ENCODE results near the gene FHIT. TPM values are rescaled to one million over a fixed set of nuclear protein-coding genes. Genes with fewer than 3 reads are reported as not detected.

The FHIT gene
- total and polyA plus RNA-seq, 10 of the 15 experiments (the other 5 are each of a cell fraction or from before 2014, with no cell fraction given), result 4.2 to 14.9 (median 9.4) TPM

DNA sequence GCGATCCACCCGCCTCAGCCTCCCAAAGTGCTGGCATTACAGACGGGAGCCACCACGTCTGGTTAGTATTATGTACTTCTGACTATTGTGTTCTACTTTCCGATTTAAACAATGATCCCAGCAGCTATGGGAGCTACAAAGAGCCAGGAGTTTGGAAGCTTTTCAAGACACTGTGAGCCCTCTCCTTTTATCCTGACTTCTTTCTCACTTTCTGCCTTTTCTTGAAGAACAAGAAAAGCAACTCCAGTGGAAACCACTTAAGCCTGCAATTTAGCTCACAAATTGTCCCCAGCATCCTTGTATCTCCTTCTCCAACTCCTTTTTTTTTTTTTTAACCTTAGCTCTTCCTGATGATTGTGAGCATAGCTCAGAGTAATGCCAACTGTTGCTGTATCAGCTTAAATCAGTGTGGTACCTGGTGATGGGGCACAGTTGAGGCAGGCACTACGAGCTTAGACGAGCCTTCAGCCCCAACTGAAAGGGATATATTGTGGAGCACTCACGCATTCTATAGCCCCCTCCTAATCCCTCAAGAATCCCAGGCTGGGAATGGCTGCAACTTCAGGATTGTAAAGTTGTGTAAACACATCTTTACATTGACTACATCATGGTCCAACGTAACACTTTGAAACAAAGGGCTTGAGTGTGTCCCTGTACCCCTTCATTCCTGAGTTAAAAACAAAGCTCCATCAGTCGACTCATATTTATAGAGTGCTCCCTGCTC lies 677.0 kb downstream of the FHIT start:
- ChIA-PET RAD21 (ENCODE audit: unreplicated experiment) (no interaction called here), SMC1A (ENCODE audit: uncharacterized antibody, unreplicated experiment) (interaction anchor here (0.9 kb wide), 1 partner anchor 23 kb away, joined by 3 read pairs; no protein-coding TSS in a partner anchor), POLR2A (no interaction called here), CTCF (interaction anchor here (0.6 kb wide), 1 partner anchor 1517 kb away, joined by 3 read pairs; no protein-coding TSS in a partner anchor)
- H2AFZ ChIP-seq (ENCODE audit: control insufficient read depth, low read depth, low read length), result no peak overlapping the region
- H3K27me3 ChIP-seq (replicated peaks in 1 of 2; ENCODE audit: control insufficient read depth in 2 of 2, insufficient read depth in 2 of 2, low read length in 1 of 2), result no peaks in the 10 kb centered on the region
- ATAC-seq (no peak), FAIRE-seq (no peak), DNase-seq (ENCODE audit: low read depth, low spot score) (no peak)
- no peak overlapping the region for H3K4me2 ChIP-seq (ENCODE audit: control insufficient read depth, insufficient read depth)
- H3K4me1 ChIP-seq (ENCODE audit: control insufficient read depth, insufficient read depth, low read length), result no peaks in the 10 kb centered on the region
- no peaks in the 10 kb centered on the region; the same call in 1 of the 2 replicates for H4K20me1 ChIP-seq (ENCODE audit: control insufficient read depth, insufficient read depth)
- in situ Hi-C loops (cut with MboI) (no loop called here), intact Hi-C loops (cut with micrococcal nuclease; ENCODE audit: unreplicated experiment) (no loop called here)
- no peak overlapping the region for H3K27ac ChIP-seq (ENCODE audit: control insufficient read depth, insufficient read depth)
- BruUV-seq (replicated peaks), result no TSS peak
- no peaks in the 10 kb centered on the region for H3K79me2 ChIP-seq (ENCODE audit: control insufficient read depth, insufficient read depth, low read length)
- H3K36me3 ChIP-seq (ENCODE audit: control insufficient read depth in 2 of 2, insufficient read depth in 2 of 2, low read length in 1 of 2), result no peaks in the 10 kb centered on the region
- WGBS (ENCODE audit: insufficient coverage, insufficient replicate concordance, low lambda C conversion rate, missing lambda C conversion rate), result 52% methylated on average over 10 of the region's 10 CpGs
- no peaks in the 10 kb centered on the region for H3K9me3 ChIP-seq (replicated peaks; ENCODE audit: control insufficient read depth, insufficient read depth, low read length)
- no peak overlapping the region for H3K9ac ChIP-seq (ENCODE audit: control insufficient read depth, insufficient read depth, low read length)
- no peak overlapping the region for H3K4me3 ChIP-seq
- no peak for TF ChIP-seq SUPT20H (IDR thresholded peaks at IDR 0.05; ENCODE audit: borderline replicate concordance, control insufficient read depth, low read depth, low read length)
- no peak for TF ChIP-seq GATAD2B (conservative IDR thresholded peaks at IDR 0.05; ENCODE audit: low read depth)
- no peak for TF ChIP-seq ZBED1 (IDR thresholded peaks at IDR 0.05; ENCODE audit: borderline replicate concordance)
- no peak for TF ChIP-seq MXI1 (IDR thresholded peaks at IDR 0.05; ENCODE audit: low read depth, low read length)
- no peak for TF ChIP-seq BCL11A (IDR thresholded peaks at IDR 0.05; ENCODE audit: low read depth, low read length)
- no peak for TF ChIP-seq RAD51 (IDR thresholded peaks at IDR 0.05)
- no peak for TF ChIP-seq PML (IDR thresholded peaks at IDR 0.05; ENCODE audit: low read length)
- TF ChIP-seq, protein P1, sequence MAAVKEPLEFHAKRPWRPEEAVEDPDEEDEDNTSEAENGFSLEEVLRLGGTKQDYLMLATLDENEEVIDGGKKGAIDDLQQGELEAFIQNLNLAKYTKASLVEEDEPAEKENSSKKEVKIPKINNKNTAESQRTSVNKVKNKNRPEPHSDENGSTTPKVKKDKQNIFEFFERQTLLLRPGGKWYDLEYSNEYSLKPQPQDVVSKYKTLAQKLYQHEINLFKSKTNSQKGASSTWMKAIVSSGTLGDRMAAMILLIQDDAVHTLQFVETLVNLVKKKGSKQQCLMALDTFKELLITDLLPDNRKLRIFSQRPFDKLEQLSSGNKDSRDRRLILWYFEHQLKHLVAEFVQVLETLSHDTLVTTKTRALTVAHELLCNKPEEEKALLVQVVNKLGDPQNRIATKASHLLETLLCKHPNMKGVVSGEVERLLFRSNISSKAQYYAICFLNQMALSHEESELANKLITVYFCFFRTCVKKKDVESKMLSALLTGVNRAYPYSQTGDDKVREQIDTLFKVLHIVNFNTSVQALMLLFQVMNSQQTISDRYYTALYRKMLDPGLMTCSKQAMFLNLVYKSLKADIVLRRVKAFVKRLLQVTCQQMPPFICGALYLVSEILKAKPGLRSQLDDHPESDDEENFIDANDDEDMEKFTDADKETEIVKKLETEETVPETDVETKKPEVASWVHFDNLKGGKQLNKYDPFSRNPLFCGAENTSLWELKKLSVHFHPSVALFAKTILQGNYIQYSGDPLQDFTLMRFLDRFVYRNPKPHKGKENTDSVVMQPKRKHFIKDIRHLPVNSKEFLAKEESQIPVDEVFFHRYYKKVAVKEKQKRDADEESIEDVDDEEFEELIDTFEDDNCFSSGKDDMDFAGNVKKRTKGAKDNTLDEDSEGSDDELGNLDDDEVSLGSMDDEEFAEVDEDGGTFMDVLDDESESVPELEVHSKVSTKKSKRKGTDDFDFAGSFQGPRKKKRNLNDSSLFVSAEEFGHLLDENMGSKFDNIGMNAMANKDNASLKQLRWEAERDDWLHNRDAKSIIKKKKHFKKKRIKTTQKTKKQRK (IDR thresholded peaks at IDR 0.05; ENCODE audit: low read depth, low read length), result no peak
- TF ChIP-seq SMAD5 (IDR thresholded peaks at IDR 0.05; ENCODE audit: low read depth), result no peak
- no peak for TF ChIP-seq HCFC1 (IDR thresholded peaks at IDR 0.05; ENCODE audit: low read length)
- TF ChIP-seq, protein P2, sequence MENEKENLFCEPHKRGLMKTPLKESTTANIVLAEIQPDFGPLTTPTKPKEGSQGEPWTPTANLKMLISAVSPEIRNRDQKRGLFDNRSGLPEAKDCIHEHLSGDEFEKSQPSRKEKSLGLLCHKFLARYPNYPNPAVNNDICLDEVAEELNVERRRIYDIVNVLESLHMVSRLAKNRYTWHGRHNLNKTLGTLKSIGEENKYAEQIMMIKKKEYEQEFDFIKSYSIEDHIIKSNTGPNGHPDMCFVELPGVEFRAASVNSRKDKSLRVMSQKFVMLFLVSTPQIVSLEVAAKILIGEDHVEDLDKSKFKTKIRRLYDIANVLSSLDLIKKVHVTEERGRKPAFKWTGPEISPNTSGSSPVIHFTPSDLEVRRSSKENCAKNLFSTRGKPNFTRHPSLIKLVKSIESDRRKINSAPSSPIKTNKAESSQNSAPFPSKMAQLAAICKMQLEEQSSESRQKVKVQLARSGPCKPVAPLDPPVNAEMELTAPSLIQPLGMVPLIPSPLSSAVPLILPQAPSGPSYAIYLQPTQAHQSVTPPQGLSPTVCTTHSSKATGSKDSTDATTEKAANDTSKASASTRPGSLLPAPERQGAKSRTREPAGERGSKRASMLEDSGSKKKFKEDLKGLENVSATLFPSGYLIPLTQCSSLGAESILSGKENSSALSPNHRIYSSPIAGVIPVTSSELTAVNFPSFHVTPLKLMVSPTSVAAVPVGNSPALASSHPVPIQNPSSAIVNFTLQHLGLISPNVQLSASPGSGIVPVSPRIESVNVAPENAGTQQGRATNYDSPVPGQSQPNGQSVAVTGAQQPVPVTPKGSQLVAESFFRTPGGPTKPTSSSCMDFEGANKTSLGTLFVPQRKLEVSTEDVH (IDR thresholded peaks at IDR 0.05; ENCODE audit: low read depth, partially characterized antibody), result no peak
- no peak for TF ChIP-seq NKRF (conservative IDR thresholded peaks at IDR 0.05)
- TF ChIP-seq BCLAF1 (IDR thresholded peaks at IDR 0.05), result no peak
